ENCODE measurements around the gene PRELID2.

GRCh38 chr5:145859897-145860296 lies 24.8 kb upstream of the PRELID2 start:
- TF ChIP-seq, protein P1, sequence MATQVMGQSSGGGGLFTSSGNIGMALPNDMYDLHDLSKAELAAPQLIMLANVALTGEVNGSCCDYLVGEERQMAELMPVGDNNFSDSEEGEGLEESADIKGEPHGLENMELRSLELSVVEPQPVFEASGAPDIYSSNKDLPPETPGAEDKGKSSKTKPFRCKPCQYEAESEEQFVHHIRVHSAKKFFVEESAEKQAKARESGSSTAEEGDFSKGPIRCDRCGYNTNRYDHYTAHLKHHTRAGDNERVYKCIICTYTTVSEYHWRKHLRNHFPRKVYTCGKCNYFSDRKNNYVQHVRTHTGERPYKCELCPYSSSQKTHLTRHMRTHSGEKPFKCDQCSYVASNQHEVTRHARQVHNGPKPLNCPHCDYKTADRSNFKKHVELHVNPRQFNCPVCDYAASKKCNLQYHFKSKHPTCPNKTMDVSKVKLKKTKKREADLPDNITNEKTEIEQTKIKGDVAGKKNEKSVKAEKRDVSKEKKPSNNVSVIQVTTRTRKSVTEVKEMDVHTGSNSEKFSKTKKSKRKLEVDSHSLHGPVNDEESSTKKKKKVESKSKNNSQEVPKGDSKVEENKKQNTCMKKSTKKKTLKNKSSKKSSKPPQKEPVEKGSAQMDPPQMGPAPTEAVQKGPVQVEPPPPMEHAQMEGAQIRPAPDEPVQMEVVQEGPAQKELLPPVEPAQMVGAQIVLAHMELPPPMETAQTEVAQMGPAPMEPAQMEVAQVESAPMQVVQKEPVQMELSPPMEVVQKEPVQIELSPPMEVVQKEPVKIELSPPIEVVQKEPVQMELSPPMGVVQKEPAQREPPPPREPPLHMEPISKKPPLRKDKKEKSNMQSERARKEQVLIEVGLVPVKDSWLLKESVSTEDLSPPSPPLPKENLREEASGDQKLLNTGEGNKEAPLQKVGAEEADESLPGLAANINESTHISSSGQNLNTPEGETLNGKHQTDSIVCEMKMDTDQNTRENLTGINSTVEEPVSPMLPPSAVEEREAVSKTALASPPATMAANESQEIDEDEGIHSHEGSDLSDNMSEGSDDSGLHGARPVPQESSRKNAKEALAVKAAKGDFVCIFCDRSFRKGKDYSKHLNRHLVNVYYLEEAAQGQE (IDR thresholded peaks at IDR 0.05; ENCODE audit: insufficient read depth in 1 of 2, low read depth in 2 of 2, low read length in 2 of 2): no peak
- TF ChIP-seq TAF1 (IDR thresholded peaks at IDR 0.05; ENCODE audit: borderline replicate concordance, insufficient read depth, low read length): no peak
- TF ChIP-seq POLR2AphosphoS5 (IDR thresholded peaks at IDR 0.05; ENCODE audit: low read depth, low read length): no peak
- no peak for TF ChIP-seq FOXP2 (optimal IDR thresholded peaks at IDR 0.05; ENCODE audit: borderline replicate concordance, extremely low read depth, extremely low read length, insufficient read depth)

All from PFSK-1 (cell line).